Keratinocyte (primary cell): ENCODE data around the gene BBS2.
A peak's percentile ranks its signal among the peaks of the same experiment; 100 is the strongest.

Source experiments
- CTCF ChIP-seq, 3 experiments: IDR thresholded peaks in 1 of 3; conservative IDR thresholded peaks in 1 of 3; optimal IDR thresholded peaks in 1 of 3; 2 replicates in 2 of 3; 3 replicates in 1 of 3; pipeline versions ENCODE3 to v1.5.1; 2011; ENCODE audit warnings: low read length in 3 of 3, mild to moderate bottlenecking in 3 of 3, moderate library complexity in 2 of 3, control low read depth in 1 of 3, inconsistent platforms in 1 of 3; ENCODE audit not compliant: insufficient read depth in 2 of 3; ENCODE audit errors: extremely low read depth in 1 of 3
- EZH2 ChIP-seq: IDR thresholded peaks from one replicate; pipeline ENCODE4 v1.6.1; 2012; ENCODE audit warnings: inconsistent platforms, mild to moderate bottlenecking, low read length, moderate library complexity

GRCh38 chr16:56532714-56533113 lies 12.9 kb upstream of the BBS2 start:
- TF ChIP-seq EZH2 (no peak), CTCF (optimal IDR thresholded peaks at IDR 0.05 in 1 of 3, IDR thresholded peaks at IDR 0.05 in 1 of 3, conservative IDR thresholded peaks at IDR 0.05 in 1 of 3; ENCODE audit: extremely low read depth in 1 of 3, insufficient read depth in 2 of 3, low read length in 3 of 3) (peak; percentile 7 to 51 (median 40))
